Measurements from ENCODE around the gene KRT73.
"Not testable (repeated sequence)": the region's sequence is repeated elsewhere in the genome, so short reads cannot be mapped to it uniquely, and the experiment has no call there.

KRT73 gene

DNA sequence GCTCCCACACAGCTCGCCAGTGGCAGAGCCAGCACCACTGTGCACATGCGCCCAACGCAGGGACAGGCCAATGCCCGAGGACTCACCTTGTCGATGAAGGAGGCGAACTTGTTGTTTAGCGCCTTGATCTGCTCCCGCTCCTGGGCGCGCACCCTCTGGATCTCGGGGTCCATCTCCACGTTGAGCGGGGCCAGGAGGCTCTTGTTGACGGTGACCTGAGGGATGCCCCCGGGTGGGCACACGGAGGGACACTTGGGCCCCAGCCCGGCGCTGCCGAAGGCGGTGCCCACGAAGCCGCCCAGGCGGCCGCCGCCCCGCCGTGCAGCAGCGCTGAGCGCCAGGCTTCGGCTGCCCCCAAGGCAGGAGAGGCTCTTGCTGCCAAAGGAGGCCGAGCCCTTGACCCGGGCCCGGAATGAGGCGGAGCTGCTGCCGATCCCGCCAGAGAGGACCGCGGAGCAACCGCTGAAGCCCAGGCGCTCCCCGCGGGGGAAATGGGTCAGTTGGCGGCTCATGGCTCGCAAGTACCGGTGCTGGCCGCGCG lies 17.3 kb downstream of the KRT73 start, which contains the start of gene KRT72:
KRT72 (minus strand) TSS at position 523 of the 541 bp plus-strand sequence; CDS start at position 512, 11 bp downstream.
- TF ChIP-seq, protein P1, sequence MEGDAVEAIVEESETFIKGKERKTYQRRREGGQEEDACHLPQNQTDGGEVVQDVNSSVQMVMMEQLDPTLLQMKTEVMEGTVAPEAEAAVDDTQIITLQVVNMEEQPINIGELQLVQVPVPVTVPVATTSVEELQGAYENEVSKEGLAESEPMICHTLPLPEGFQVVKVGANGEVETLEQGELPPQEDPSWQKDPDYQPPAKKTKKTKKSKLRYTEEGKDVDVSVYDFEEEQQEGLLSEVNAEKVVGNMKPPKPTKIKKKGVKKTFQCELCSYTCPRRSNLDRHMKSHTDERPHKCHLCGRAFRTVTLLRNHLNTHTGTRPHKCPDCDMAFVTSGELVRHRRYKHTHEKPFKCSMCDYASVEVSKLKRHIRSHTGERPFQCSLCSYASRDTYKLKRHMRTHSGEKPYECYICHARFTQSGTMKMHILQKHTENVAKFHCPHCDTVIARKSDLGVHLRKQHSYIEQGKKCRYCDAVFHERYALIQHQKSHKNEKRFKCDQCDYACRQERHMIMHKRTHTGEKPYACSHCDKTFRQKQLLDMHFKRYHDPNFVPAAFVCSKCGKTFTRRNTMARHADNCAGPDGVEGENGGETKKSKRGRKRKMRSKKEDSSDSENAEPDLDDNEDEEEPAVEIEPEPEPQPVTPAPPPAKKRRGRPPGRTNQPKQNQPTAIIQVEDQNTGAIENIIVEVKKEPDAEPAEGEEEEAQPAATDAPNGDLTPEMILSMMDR (IDR thresholded peaks at IDR 0.05; ENCODE audit: extremely low read depth, missing control alignments) = no peak

DNA sequence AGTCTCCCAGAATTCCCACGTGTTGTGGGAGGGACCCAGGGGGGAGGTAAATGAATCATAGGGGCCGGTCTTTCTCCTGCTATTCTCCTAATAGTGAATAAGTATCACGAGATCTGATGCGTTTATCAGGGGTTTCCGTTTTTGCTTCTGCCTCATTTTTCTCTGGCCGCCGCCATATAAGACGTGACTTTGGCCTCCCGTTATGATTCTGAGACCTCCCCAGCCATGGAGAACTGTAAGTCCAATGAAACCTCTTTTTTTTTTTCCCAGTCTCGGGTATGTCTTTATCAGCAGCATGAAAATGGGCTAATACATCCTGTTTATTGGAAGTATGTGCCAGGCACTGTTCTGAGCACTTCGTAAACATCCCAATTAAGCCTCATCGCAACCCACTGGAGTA lies 17.9 kb downstream of the KRT73 start:
- TF ChIP-seq, protein P1 (IDR thresholded peaks at IDR 0.05; ENCODE audit: extremely low read depth, missing control alignments) = no peak
- DNase-seq (ENCODE audit: low spot score) = no peak

More for the DNA sequence above, 17.3 kb downstream of the KRT73 start, which contains the start of gene KRT72:
- no peak for DNase-seq (ENCODE audit: low spot score)

DNA sequence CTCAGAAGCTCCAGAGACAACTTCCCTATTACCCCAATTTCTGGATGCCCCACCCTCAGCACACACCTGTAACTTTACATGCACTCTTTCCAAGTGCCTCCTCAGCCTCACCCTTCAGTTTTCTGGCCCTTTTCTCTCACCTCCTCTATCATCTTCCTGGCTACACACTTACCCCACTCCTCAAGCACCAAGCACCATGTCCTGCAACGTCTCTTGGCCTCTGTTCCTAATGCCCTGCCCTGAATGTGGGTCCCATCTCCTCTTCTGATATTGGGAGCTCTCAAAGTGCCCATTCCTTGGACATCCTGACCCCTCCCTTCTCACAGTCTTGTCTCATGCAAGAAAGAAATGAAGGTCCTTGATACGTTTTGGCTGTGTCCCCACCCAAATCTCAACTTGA lies 18.3 kb downstream of the KRT73 start:
- TF ChIP-seq, protein P1 (IDR thresholded peaks at IDR 0.05; ENCODE audit: extremely low read depth, missing control alignments) = no peak
- no peak for DNase-seq (ENCODE audit: low spot score)

DNA sequence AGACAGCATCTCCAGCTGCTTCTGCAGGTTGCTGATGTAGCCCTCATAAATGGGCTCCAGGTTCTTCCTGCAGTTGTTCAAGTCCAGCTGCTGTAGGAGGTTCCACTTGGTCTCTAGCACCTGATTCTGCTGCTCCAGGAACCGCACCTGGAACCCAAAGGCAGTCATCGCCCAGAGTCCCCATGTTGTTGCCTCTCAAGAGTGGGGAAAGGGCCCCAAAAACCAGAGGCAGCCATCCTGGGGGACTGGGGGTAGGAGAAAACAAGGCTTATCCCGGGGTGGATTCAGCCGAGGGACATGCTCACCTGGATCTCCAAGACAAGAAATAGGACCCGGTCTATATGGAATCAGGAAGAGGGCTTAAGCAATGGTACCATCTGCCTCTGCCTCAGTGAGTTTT lies 19.4 kb downstream of the KRT73 start:
- TF ChIP-seq, protein P1 (IDR thresholded peaks at IDR 0.05; ENCODE audit: extremely low read depth, missing control alignments) = no peak
- no peak for DNase-seq (ENCODE audit: low spot score)

DNA sequence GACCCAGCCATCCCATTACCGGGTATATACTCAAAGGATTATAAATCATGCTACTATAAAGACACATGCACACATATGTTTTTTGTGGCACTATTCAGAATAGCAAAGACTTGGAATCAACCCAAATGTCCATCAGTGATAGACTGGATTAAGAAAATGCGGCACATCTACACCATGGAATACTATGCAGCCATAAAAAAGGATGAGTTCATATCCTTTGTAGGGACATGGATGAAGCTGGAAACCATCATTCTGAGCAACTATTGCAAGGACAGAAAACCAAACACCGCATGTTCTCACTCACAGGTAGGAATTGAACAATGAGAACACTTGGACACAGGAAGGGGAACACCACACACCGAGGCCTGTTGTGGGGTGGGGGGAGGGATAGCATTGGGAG lies 24.1 kb downstream of the KRT73 start:
- not testable (repeated sequence) for DNase-seq (ENCODE audit: low spot score)

DNA sequence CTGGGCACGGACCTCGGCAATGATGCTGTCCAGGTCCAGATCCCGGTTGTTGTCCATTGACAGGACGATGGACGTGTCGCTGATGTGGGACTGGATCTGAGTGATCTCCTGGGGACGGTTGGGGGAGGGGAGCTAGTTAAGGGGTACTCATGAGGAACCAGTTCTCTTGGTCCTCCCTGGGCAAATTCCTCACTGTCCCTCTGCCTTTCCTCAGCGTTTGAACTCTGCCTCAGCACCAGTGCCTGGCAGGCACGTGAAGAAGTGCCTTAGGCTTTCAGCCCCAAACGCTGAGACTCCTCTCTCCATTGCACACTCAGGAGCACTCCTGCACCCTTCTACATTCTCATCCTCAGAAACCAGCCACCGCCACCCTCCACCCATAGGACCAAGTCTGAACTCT lies 26.8 kb downstream of the KRT73 start:
- TF ChIP-seq, protein P1 (IDR thresholded peaks at IDR 0.05; ENCODE audit: extremely low read depth, missing control alignments) = no peak
- no peak for DNase-seq (ENCODE audit: low spot score)

DNA sequence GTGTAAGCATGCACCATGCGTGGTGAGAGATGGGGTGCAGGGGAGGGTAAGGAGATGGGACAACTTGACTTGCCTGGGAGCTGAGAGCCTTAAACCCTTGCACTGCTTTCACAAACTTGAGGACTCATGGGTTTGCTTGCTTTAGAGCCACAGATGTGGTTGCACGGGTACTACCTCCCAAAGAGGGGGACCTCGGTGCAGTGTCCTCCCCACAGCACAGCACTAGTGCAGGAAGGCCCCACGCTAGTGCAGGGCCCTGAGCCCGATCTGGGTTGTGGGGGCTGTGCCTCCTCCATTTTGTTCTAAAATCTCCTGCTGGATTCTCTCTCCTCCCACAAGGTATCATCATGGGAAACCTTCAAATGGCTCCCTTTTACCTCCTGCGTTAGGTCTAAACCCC lies 28.3 kb downstream of the KRT73 start:
- TF ChIP-seq, protein P1 (IDR thresholded peaks at IDR 0.05; ENCODE audit: extremely low read depth, missing control alignments) = no peak
- DNase-seq (ENCODE audit: low spot score) = no peak

DNA sequence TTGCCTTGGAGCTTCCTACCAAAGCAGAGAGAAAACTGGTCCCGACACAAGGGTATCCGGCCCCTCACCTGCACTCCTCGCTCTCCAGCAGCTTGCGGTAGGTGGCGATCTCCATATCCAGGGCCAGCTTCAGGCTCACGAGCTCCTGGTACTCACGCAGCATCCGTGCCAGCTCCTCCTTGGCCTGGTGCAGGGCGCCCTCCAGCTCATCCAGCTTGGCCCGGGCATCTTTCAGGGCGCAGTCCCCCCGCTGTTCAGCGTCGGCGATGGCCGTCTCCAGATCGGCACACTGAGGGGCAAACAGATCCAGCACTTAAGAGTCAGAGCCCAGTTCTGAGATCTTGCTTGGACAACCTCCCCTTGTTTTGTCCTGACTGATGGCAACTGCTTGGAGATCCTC lies 30.8 kb downstream of the KRT73 start:
- TF ChIP-seq, protein P1 (IDR thresholded peaks at IDR 0.05; ENCODE audit: extremely low read depth, missing control alignments) = no peak
- no peak for DNase-seq (ENCODE audit: low spot score)
